Esophagus mucosa (tissue), 1 donor: ENCODE results near the gene ELOVL5. TPM values are rescaled to one million over a fixed set of nuclear protein-coding genes. Genes with fewer than 3 reads are reported as not detected.
"Not testable (repeated sequence)": the region's sequence is repeated elsewhere in the genome, so short reads cannot be mapped to it uniquely, and the experiment has no call there.

Experiments
- ATAC-seq: fragments of 200-7000 bp; cut with Tn5 transposase; one replicate; pipeline ENCODE4 v1.9.1; 2020
- total RNA-seq: library from RNA; stranded (reverse); gene quantifications from one replicate; pipeline ENCODE4 v1.2.4, GENCODE V29; 2023
- donor health status: DM: yes; HTN: yes; CAD: no.

ELOVL5 gene
- total RNA-seq, 1 donor from 2014 or later, result 33.1 TPM

DNA sequence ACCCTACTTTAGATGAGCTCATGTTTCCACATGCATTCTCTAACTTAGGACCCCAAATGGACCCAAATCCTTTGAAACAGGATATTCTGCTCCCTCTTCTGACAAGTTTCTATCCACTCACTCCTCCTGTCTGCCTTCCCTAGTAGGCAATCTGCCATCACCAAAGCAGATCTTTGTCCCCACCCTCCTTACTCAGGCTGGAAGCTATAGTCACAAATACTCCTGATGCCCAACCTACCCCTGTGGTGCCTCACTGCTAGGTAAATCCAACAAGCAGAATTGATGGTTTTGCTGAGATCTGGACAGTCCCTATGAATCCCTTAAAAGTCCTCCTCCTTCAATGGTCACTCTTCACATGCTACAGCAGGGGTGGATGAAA is 21.7 kb downstream of the ELOVL5 start:
- ATAC-seq, result peak; percentile 66

DNA sequence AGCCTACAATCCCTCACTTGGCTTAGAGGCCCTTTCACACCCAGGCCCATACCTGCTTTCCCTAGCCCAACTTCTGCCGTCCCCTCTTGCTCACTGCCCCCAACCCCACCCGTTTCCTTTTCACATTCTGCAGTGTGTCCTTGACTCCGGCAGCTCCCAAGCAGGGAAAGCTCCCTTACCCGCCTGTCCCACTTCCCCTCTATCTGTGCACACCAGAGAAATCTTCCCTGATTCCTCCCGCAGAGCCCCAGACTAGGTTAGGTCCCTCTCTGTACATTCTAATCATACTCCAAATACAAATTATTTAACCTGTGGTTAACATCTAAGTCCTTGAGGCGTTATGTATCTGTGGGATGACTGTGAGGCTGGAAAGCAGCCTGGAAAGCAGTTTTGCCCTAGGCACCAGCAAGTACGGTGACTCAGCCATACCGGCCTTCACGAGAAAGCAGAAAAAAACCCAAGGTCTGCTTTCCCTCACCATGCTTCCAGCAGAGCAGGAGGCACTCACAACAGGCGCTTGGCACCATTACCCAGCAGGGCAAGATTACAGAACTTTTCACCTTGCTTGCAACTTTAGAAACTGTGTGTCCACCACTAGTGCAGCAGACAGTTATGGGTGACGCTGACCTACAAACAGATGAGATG is 22.3 kb downstream of the ELOVL5 start:
- ATAC-seq, result peak; percentile 87

DNA sequence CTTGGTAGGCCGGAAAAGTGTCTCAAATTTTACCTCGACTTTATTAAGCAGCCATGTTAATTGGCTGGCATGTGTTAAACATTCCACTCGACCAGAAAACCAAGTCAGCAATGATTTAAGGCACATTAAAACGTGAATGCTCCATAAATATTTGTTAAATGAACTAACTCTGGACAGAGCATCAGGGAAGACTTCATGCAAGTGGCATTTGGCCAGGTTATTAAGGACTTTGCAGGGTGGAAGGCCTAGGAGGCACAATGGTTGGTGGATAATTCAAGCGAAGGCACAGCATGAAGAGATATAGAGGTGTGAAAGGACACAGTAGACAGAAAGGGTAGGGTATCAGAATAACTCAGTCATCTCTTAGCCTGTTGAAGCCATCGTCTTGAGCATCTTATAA is 23.0 kb downstream of the ELOVL5 start:
- ATAC-seq, result no peak

DNA sequence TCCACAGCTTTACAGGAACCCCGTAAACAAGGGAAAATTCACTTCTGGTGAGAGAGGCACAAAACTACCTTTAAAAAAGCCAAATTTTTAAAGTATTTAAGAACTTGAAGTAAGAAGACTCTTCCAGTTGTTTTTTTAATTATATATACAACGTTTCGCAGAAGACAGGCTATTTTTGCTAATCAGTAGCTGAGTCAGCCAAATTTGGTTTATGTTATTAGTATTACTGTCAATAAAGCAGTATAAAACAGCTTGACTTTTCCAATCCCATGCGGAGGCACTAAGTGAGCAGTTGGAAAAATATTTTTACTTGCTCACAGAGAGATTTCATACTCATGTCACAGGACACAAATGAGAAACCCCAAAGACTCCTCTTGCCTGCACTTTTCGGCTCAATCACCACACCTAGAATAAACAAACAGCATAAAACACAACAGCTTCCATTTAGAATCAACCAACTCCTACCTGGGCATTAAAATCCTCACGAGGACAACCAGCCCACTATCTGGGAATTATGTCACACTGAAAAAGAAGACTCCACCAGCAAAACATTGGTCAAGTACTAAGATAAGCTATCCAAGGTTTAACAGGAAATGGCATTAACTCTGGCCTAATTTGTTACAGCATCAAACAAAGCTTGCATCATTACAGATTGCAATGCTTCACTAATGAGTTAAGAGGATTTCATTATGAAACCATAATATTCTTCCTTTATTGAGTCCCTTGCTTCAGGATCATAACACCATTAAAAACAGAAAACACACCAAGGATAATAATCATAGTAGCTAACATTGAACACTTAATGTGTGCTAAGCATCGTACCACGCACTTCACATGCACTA is 26.3 kb downstream of the ELOVL5 start:
- no peak for ATAC-seq

DNA sequence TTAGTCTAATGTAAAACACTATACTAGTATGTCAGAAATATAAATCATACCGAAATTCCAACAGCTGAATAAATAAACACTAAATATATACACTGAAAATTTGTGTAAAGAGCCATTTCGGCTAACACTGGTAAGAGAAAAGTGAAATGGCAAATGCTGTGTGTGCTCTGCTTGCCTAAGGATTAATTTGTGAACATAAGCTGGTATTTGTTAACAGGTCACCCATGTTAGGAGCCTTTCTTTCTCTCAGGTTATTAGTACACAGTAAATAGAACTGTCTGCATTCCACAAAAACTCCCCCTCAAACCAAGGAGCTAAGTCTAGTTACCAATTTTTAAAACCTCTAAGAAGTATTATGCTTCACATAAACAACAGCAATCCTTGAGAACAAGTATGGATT is 27.0 kb downstream of the ELOVL5 start:
- no peak for ATAC-seq

DNA sequence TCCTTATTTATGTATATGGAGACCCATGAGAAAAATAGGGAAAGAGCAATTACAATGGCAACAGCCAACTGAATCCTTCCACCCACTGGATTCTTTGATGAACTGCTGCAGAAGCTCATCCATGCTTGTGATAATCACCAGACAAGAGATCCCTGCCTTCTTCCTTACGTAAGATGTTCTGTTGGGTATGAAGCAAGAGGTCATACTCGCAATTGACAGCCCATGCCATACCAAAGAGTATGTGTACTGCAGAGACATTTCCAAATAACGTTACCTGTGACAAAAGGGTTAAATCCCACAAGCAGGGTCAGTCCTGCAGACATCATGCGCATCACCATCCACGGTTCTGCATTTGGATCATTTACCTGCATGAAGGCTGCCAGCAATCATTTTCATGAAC is 27.8 kb downstream of the ELOVL5 start:
- ATAC-seq, result no peak

DNA sequence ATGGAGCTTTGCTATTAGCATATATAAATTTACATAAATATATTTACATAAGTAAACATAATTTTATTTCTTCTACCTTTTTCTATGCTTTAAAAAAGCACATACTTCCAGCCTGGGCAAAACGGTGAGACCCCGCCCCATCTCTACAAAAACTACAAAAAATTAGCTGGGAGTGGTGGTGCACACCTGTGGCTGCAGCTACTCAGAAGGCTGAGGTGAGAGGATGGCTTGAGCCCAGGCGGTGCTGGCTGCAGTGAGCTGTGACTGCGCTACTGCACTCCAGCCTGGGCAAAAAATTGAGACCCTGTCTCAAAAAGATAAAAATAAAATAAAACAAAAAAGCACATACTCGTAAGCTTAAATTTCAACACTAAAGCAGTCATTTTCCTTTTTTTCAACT is 30.3 kb downstream of the ELOVL5 start:
- ATAC-seq, result no peak

DNA sequence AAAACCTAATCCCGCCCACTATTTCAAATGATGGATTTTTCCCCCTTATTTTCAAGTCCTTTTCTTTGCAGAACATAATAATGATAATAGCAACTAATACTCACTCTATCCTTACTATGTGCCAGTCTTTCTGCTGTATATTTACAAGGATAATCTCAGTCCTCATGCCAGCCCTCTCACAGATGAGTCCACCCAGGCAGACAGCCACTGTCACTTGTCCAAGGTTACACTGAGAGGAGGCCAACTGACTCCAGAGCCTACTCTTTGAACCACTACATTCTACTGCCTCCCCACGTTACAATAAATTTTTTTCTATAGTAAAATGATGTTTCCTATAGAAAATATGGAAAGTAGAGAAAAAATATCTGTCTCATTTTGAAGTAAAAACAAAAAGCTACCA is 30.9 kb downstream of the ELOVL5 start:
- ATAC-seq, result no peak

DNA sequence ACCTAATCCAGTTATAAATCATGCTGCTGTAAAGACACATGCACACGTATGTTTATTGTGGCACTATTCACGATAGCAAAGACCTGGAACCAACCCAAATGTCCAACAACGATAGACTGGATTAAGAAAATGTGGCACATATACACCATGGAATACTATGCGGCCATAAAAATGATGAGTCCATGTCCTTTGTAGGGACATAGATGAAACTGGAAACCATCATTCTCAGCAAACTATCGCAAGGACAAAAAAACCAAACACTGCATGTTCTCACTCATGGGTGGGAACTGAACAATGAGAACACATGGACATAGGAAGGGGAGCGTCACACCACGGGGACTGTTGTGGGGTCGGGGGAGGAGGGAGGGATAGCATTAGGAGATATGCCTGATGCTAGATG is 31.5 kb downstream of the ELOVL5 start:
- ATAC-seq, result not testable (repeated sequence)

DNA sequence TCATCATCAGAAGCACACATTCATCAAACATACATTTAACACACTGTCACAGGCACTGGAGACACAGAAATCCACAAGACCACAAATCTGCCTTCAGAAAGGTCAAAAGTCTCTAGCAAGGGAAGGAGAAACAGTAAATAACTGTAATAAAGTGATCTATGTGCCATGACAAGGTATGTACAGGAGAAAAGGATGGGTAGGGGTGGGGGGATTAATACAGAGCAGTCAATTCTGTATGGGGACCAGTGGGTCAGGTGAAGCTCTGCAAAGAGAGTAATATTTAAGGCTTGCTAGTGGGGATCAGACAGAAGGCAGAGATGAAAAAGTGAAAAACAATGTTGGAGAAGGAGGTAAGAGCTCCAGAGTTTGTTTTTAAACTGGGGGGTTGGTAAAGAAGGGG is 32.6 kb downstream of the ELOVL5 start:
- no peak for ATAC-seq

DNA sequence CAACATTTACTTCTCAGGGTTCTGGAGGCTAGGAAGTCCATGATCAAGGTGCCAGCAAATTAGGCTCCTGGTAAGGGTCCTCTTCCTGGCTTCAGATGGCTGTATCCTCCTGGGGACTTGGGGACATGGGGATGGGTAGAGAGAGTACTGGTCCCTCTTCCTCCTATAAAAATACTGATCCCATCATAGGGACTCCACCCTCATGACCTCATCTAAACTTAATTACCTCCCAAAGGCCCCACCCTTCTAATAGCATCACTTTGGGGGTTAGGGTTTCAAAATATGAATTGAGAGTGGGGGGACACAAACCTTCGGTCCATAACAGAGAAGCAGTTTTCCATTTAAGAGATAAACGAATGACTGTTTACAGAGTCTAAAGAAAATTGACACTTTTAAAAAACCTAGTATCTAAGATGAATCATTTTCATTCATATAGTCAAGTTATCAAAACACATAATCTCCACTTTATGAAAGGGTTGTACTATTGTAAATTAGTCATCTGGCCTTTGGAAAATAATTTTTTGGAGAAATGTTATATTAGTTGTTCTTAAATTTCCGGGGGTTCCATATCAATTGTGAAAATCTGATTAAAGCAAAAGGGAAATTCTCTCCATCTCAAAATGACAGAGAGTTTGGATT is 33.5 kb downstream of the ELOVL5 start:
- ATAC-seq, result no peak

DNA sequence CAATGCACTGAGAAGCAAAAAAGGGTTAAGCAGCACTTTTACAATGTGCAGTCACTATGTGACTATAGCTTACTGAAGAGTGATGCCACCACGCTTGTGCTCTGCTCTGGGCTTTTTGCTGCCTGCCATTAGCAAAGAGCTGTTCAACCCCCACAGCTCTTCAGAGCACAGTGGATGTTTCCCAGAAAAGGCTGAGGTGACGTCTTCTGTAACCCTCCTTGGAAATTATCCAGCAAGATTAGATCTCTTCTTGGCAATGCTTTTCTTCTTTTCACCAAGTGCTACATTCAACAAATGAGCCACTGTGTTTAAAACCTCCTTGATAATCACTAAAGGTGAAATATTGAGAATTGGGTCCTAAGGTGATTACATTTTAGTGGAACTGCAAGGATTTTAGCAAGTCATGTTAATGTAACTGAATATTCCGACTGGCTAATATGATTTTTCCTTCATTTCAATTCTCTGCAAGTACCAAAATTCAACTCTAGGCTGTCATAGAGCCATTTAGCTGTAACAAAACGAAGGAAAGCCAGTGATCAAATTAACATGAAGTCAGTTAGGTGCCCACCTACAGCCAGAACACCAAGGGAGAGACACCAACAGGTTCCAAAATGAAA is 34.9 kb downstream of the ELOVL5 start:
- no peak for ATAC-seq

DNA sequence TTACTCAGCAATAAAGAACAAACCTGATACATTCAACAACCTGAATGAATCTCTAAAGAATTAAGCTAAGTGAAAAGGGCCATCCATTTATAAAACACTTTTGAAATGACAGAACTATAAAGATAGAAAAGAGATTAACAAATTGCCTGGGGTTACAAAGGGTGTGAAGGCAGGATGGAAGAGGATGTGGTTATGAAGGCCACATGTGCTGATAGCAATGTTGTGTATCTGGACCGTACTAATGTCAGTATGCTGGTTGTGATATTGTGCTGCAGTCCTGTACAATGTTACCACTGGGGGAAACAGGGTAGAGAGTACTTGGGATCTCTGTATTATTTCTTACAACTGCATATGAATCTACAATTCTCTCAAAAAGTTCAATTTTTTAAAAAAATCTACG is 36.4 kb downstream of the ELOVL5 start:
- ATAC-seq, result no peak

DNA sequence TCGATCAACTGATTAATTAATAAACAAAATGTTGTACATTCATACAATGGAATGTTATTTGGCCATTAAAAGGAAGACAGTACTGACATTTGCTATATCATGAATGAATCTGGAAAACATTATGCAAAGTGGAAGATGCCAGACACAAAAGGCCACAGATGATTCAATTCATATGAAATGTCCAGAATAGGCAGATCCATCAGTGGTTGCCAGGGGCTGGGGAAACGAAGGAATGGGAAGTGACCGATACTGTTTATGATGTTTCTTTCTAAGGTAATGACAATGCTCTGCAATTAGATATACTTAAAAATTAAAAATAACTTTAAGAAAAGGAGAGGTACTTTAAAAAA is 37.2 kb downstream of the ELOVL5 start:
- no peak for ATAC-seq

DNA sequence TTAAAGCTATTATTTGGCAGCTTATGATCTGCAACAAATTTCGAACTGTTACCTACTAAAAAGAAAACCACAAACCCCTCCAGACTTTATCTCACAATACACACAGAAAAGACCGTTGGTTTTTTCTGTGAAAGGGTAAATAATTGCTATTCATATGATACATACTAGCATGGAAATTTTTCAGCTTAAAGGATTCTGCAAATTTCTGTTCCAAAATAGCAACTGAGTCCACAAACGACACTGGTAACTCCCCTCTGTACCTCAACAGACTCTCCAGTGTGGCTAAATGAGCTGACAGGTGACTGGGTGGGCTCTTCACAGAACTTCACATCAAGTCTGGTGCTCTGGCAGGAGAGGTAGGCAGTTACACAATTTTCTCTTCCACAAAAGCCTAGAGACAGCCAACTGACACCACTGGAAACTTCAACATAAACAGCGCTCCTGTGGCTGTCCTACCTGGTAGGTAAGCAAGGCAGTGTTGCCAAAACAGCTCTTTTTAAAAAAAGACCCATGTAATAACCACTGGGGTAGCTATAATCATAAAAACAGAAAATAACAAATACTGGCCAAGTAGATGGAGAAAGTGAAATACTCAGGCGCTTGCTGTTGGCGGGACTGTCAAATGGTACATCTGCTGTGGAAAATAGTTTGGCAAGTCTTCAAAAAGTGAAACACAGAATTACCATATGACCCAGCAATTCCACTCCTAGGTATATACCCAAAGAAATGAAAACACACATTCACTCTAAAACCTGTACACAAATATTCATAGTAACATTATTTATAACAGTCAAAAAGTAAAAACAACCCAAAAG is 37.8 kb downstream of the ELOVL5 start:
- ATAC-seq, result no peak

DNA sequence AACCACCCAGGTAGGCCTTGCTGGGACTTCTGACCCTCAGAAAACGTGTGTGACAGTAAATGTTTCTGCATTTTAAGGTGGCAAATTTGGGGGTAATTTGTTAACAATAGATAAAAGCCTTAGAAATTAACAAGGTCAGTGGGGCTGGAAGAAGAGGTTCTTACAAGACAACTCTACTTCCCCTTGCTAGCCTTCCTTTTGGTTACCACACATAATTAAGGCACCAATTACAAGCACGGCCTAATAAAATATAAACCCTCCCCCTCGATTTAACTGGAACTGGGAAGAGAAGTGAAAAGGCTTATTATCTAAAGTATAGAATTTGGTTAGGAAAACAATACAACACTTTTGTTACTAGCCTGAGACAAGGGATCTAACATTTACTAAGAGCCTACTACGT is 38.8 kb downstream of the ELOVL5 start:
- ATAC-seq, result no peak

DNA sequence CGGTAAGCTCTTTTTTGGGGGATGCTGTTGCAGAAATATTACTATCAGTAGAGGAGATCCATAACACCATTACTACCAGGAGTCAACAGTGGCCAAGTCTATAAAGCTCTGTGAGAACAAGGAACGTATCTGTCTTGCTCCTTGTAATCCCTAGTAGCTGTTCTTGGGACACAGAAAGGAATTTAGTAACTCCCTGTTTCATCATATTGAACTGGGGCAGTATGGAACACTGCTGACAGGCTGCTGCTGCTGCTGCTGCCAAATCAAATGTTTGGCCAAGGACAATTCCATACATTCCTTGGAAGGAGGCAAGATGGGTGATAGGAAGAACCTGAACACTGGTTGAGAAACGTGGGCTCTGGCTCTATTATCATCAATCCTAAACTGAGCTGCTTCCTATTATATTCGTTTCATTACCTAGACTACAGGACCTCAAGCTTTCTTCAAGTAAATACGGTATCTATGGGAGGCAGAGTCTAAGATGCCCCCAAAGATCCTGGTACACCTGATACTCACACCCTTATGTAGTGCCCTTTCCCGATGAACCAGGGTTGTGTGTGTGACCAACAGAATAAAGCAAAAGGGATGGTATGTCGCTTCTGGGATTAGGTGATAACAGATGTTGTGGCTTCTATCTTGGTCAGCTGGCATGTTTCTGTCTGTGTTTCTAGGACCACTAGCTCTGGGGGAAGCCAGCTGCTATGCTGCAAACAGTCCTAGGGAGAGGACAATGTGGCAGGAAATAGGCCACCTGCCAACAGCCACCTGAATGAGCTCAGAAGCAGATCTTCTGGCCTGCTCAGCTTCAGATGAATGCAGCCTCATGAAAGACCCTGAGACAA is 39.5 kb downstream of the ELOVL5 start:
- ATAC-seq, result peak; percentile 17

DNA sequence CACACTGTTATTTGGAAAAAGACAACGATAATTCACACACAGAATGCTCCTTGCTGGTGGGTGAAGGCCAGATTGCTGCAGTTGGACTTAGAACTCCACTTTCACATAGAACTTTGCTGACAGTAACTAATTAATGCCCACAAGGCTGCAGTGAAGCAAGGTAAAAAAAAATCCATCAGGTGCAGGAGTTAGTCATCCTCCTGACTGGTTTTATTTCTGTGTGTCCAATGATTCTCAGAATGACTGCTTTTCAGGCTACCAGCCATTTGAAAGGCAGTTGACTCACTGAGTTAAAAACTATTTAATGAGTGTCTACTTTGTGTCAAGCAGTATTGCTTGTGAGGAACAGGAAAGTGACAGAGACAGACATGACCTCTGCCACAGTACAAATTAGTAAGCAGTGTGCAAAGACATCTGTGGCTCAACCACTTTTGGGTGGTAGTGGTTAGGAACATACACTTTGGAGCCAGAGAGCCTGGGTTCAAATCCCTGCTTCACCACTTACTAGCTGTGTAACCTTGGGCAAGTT is 41.9 kb downstream of the ELOVL5 start:
- ATAC-seq, result peak; percentile 90

DNA sequence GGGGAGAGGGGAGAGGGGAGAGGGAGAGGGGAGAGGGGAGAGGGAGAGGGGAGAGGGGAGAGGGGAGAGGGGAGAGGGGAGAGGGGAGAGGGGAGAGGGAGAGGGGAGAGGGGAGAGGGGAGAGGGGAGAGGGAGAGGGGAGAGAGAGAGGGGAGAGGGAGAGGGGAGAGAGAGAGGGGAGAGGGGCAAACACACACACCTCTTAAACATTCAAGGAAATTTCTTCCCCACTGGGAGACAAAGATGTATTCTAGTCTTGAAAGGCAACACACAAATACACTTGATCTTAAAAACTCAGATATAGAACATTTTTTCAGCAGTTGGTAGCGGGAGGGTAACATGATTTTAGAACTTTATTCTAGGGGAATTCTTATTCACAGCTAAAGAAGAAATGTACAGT is 42.5 kb downstream of the ELOVL5 start:
- ATAC-seq, result not testable (repeated sequence)

DNA sequence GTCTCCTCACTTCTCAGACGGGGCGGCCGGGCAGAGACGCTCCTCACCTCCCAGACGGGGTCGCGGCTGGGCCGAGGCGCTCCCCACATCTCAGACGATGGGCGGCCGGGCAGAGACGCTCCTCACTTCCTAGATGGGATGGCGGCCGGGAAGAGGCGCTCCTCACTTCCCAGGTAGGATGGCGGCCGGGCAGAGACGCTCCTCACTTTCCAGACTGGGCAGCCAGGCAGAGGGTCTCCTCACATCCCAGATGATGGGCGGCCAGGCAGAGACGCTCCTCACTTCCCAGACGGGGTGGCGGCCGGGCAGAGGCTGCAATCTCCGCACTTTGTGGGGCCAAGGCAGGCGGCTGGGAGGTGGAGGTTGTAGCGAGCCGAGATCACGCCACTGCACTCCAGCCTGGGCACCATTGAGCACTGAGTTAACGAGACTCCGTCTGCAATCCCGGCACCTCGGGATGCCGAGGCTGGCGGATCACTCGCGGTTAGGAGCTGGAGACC is 43.2 kb downstream of the ELOVL5 start:
- not testable (repeated sequence) for ATAC-seq

DNA sequence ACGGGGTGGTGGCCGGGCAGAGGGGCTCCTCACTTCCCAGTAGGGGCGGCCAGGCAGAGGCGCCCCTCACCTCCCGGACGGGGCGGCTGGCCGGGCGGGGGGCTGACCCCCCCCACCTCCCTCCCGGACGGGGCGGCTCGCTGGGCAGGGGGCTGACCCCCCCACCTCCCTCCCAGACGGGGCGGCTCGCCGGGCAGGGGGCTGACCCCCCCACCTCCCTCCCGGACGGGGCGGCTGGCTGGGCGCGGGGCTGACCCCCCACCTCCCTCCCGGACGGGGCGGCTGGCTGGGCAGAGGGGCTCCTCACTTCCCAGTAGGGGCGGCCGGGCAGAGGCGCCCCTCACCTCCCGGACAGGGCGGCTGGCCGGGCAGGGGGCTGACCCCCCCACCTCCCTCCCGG is 43.8 kb downstream of the ELOVL5 start:
- ATAC-seq, result not testable (repeated sequence)
